Stimulated activated CD8-positive, alpha-beta memory T cell treated with anti-CD3 and anti-CD28 coated beads, Interleukin-12 subunit alpha, Interleukin-12 subunit beta, amount 100 ng/mL, for 24 hours (primary cell): ENCODE data around the gene EN2.
"Not testable (repeated sequence)": the region's sequence is repeated elsewhere in the genome, so short reads cannot be mapped to it uniquely, and the experiment has no call there.

ENCODE experiments used
- DNase-seq: peaks from one replicate; pipeline ENCODE4 v3.0.0-alpha.2; 2020; ENCODE audit errors: extremely low read depth

The EN2 gene

DNA sequence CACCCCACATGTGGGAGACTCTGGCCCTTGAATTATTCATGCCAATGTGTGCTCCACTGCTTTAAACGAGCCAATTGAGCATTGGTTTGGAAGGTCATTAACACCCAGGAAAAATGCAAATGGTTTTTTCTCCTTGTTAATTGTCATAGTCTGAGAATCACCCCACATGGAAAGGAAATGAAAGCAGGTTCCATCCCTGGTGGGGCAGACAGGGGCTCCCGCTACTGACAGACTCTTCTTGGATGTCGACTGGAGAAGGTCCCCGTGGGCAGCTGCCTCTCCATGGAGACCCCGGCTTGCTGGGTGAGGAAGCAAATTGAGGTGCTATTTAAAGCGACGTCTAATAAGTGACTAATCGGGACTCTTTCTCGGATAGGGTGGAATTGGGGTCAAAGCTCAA lies 32.0 kb upstream of the EN2 start:
- DNase-seq = no peak

DNA sequence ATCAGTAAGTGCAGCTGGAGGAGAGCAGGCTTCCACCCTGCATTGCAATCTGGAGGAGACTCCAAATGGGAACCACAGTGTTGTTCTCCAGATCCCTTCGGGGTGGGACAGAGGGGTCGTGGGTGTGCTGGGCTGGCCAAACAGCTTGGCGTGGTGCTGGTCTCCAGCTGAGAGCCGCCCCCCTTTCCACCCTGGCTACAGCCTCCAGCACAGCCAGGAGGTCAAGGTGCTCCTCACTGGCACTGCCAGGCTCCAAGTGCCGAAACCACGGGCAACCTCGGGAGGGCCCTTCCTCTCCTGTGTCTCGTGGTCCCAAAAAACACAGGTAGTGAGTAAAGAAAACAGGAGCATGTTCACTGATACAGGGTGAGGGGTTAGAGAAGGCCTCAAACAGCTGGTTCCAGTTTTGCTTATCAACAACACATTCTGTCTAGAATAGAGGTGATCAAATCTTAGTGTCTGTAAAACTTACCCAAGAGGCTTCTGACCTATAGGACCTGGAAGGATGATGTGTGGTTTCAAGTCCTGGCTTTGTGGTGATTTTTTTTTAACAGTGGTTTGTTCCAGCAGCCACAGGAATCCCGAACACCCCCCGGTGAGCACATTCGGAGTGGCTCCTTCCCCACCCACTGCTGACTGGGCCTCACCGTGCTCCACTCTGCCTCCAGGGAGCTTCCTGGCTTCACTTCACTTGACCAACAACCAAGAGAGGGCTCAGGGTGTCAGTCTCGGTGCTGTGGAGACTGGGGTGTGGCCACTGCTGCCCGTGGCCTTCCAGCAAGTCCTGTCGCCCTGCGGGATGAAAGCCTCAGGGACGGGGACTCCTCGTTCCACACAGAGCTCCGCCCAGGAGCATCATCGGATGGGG lies 31.2 kb upstream of the EN2 start:
- DNase-seq = no peak

DNA sequence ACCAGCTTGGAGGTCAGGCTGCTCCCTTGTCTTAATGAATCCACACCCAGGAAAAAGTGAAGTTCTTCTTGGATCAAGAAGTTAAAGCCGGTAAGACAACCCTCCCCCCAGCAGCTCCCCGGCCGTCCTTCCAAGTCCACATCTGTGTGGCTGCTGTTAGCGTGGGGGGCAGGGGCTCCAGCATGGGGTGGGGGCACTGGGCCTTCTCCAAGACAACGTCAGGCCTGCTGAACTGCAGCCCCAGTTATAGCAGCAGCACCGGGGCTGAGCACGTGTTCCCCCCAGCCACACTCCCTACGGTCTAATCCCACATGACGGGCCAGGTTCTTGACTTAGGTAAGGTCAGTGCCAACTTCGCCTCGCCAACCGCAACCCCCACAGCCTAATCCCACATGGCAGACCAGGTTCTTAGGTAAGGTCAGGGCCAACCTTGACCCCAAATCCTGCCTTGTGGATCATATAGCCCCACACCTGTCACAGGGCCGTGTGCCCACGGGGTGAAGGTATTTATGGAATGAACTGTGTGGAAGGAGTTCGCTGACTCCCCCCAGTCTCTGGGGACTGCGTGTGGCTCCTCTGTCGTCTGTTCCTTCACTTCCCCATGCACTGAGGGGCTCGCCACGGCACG lies 30.4 kb upstream of the EN2 start:
- DNase-seq = no peak

DNA sequence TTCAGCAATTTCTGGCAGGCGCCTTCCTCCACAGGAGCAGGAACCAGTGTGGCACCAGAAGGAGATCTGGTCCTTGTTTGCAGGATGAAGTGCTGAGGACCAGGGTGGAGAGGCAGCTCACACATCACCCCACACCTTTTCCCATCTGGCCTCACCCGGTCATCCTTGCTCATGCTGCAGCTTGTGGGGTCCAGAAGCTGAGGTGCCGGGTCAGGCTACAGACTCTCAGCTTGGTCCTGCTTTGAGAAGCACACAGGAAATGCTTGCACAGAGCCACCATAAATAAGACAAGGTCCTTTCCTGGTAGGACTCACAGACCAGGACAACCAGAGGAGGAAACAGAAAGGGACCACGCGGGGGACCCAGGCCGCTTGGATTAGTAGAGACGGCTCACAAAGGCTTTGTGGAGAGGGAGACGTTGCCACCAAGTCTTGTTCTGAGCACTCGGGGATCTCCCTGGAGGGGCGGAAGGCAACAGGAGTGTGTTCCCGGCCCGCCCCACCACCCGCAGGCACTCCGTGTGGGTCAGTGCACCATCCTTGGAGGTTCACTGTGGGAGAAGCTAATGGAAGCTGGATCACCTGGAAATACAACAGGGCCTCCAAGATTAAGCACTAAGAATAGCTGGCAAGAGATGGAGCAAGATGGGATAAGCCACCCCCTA lies 29.6 kb upstream of the EN2 start:
- no peak for DNase-seq

DNA sequence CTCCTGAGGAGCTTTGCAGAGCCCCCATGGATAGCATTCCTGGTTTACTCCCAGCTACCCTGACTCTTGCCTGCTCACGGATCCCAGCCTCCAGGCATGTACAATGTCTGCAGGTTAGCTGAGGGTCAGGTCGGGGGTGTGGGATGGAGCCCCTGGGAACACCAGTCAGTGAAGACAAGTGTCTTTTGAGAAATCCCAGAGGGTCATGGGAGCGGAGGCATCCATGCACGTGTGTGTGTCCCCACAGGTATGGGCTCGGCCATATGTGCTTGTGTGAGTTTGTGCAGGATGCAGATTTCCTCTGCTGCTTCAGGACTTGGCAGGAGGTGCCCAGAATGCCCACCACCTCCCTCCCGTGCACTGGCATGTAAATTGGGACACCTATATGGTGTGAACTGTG lies 28.3 kb upstream of the EN2 start:
- no peak for DNase-seq

DNA sequence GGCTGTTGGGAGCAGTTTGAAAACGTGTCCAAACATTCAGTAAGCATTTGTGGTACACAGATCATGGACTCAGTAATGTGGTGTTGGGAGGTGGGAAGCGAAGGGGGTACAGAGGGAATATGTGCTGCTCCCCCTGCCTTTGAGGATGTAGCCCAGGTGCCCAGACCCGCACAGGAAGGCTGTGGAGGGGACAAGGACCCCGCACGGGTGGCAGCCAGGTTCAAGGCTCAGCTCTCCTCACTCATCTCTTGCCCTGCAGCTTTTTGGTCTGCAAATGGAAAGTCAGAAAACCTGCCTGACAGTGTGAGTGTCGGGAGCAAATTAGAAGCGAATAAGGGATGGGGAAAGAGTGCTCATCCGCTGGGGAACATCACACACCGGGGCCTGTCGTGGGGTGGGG lies 27.3 kb upstream of the EN2 start:
- DNase-seq = no peak

DNA sequence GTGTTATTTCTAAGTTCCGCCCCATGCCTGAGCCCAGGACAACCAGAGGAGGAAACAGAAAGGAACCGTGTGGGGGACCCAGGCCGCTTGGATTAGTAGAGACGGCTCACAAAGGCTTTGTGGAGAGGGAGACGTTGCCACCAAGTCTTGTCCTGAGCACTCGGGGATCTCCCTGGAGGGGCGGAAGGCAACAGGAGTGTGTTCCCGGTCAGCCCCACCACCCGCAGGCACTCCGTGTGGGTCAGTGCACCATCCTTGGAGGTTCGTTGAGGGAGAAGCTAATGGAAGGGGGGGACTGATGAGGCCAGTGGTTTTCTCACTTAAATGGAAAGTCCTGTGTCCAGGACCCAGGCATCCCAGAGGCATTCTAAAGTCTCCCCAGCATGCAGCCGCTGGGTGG lies 26.7 kb upstream of the EN2 start:
- DNase-seq = no peak

DNA sequence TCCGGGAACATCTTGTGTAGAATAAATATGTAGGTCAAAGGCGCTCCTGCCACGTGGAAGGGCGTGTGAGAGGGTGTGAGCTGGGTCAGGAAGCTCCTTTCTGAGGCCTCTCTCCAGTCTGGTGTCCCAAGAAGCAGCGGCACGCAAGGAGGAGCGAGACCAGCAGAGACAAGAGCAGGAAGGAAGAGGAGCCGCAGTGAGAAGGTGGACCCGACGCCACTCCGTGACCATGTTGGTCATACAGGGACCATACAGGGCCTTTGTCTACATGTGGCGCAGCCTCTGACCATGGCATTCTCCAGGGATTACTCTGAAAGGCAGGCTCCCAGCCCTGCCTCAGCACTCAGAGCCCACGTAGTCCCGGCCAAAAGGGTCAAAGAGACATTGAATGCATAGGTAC lies 26.2 kb upstream of the EN2 start:
- DNase-seq = no peak

DNA sequence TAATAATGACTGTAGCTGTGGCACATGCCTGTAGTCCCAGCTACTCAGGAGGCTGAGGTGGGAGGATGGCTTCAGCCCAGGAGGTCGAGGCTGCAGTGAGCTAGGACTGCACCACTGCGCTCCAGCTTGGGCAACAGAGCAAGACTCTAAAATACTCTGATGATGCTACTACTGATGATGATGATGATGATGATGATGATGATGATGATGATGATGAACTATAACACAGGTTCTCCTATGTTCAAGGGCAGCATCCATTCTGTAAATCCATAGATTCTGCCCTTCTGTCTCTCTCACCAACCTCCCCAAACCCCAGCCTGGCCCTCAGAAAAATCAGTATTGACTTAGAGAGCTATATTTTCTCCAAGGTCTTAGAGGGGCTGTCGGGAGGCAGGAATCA lies 22.8 kb upstream of the EN2 start:
- DNase-seq = no peak

DNA sequence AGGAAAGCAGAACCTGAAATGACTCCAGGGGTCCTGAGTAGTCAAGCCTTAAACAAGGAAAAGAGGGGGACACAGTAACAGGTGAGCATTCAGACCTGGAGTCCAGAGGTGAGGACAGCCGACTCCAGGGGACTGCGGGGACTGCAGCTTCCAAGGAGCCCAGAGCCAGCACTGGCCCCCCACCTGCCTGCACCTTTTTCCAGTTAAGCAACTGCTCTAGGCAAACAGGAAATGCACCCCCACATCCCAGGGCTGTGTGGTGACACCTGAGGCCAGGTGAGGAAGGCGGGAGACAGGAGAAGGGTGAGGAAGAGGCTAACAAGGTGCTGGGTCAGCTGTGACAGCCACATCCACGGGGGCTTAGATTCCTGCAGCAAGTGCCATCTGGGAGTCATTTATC lies 20.1 kb upstream of the EN2 start:
- no peak for DNase-seq

DNA sequence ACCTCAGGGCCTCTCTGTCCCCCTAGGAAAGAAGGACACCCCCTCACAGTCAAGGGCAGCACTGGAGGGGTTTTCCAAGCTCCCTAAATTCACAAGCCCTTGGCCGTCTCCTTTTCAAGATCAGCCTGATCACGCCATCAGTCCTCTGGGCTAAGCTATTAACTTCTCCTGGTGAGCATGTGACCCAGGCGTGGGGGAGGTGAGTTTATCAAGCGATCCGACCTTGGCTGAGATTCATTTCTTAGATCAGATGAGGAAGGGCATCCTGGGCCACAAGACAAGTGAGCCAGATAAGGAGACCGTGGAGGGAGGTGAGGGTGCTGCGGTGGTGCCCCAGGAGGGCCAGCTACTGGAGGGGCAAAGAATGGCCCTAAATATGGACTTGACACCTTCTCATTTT lies 19.2 kb upstream of the EN2 start:
- DNase-seq = no peak

DNA sequence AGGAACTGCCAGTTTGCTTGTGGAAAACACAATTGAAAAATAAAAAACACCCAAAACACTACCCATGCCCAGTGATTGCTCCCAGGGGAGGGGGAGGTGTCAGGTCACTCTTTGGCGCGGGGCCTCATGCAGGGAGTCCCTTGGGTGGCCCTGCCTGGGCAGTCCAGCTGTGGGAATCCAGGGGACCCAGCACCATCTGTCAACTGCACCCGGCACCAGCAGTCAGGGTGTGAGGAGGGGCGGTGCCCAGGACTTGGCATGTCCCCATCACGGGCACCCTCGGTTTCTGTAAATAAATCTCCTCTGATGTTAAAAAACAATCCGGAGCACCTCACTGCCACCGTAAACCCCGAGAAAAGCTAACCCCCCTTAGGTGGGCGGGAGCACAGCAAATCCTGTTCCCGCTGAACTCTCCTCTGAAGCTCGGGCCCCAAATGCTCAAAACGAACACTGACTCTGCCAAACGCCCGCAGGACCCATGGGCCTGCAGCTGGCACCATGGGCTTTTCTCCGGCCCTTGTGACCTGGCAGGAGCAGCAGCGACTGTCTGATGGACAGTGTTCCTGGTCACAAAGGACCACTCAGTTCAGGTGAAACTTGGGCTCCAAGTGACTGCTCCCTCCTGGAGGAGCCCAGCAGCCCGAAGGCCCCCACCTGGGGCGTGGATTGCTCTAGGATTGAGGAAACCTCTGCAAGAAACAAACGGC lies 18.5 kb upstream of the EN2 start:
- DNase-seq = no peak

DNA sequence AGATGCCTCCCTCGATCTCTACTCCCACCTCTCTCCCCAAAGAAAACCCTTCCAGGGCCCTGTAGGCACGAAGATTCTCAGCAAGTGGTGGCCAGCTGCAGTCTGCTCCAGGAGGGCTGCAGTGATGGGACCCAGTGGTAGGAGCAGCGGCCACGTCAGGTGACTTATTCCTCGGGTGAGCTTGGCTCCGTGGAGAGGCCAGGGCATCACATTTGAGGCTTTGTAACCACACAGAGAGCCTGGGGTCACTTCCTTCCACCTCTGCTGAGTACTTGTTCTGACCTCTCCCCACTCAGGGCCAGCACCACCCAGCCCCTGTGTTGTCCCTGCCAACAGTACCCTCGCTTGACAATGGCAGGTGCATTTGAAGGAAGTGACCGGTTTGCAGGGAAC lies 17.9 kb upstream of the EN2 start:
- no peak for DNase-seq

DNA sequence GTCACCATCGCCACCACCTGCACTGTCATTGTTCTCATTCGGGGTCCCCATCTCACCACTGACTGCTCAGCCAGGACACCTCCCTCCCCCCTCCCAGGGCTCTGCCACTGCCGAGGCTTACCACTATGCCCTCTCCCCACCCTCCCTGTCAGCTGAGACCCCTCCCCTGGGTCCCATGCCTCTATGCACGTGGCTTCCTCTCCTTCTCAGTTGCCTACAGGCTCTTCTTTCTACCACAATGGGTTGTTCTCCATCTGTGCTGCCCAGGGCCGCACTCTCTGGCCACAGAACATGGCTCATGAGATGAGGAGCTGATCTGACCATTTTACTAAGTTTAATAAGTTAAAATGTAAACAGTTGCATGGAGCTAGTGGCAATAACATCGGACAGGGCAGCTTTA lies 16.1 kb upstream of the EN2 start:
- no peak for DNase-seq

DNA sequence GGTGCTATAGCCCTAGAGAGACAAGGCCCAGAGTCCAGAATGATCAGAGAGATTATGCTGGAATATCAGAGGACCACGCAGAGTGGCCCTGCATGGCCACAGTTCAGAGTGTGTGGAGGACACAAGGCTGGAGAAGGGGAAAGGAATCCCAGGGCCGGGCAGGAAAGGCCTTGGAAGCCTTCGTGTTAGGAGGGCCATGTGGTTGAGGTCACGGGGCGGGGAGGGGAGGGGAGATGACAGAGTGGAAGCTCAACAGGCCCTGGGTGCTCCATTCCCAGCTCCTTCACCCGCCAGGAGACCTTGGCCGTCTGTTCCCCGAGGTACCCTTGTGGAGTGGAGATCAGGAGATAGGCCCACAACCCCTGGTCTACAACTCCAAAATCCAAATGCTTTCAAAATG lies 13.2 kb upstream of the EN2 start:
- DNase-seq = no peak

DNA sequence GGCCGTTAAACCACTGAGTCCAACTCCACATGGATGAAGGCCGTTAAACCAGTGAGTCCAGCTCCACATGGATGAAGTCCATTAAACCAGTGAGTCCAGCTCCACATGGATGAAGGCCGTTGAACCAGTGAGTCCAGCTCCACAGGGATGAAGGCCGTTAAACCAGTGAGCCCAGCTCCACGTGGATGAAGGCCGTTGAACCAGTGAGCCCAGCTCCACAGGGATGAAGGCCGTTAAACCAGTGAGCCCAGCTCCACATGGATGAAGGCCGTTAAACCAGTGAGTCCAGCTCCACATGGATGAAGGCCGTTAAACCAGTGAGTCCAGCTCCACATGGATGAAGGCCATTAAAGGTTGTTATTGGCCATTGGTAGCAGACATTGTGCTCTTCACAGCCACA lies 12.3 kb upstream of the EN2 start:
- not testable (repeated sequence) for DNase-seq

DNA sequence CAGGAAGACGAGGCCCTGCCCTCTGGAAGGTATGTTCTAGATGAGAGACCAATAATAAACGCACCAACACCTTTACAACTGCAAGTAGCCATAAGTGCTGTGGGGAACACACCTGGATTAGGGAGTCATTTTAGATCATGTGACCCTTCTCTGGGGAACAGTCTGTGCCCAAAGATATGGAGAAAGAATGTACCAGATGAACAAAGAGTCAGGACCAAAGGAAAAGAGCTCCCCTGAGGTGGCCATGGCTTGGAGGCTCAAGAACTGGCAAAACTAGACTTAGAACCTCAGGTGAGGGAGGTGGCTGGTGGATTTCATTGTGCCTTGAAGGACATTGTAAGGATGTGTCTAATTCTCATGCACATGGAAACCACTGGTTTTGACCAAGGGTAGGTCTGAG lies 10.3 kb upstream of the EN2 start:
- DNase-seq = no peak

DNA sequence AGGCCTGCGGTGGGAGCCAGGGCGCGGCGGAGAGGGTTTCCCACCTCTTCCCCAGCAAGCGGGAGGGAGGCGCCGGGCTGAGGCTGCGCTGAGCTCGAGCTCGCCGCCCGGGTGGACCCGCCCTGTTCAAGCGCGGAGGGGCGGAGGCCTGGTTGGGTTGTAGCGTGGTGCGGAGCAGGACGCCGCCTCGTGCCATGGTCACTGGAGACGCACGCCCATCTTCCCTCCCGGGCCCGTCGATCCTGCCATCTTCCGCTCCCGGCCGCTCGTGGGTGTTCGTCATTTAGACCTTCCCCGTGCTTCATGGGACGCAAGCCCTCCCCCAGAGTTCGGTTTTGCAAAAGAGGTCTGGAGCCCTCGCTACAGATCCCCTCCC lies 9.3 kb upstream of the EN2 start:
- no peak for DNase-seq

DNA sequence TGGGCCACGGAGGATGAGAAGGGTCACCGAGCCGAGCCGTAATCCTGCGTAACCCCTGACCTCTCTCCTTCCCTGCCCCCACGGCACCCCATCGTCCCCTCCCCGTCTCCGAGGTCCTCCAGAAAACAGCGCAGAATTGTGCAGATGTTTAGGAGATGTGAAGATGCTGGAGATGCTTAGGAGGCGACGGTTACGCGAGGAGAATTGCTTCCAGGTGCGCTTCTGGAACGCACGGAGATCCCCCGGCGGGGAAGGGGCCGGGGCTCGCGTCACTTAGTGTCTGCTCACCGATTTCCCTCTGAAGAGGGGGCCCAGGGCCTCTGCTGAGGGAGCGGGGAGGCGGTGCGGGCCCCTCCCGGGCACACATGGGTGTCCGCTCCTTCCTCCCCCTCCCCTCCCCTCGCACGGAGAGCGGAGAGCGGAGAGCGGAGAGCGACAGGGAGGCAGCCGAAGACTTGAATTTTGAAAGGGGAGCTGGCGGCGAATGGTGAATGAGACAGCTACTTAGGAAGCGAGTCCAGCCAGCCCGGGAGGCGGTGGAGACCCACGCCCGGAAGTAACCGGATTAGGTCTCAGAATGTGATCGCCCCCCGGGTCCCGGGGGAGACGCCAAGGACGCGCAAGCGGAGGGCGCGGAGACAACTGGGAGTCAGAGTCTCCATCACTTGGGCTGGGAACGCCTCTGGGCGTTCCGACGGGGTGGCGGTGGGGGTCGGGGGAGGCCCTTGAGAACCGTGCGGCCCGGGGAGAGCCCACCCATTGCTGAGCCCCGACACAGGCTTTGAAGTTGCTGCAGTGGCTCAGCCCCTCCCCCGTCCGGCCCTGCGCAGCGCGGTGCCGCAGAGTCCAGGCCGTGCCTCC lies 8.7 kb upstream of the EN2 start:
- DNase-seq = no peak

DNA sequence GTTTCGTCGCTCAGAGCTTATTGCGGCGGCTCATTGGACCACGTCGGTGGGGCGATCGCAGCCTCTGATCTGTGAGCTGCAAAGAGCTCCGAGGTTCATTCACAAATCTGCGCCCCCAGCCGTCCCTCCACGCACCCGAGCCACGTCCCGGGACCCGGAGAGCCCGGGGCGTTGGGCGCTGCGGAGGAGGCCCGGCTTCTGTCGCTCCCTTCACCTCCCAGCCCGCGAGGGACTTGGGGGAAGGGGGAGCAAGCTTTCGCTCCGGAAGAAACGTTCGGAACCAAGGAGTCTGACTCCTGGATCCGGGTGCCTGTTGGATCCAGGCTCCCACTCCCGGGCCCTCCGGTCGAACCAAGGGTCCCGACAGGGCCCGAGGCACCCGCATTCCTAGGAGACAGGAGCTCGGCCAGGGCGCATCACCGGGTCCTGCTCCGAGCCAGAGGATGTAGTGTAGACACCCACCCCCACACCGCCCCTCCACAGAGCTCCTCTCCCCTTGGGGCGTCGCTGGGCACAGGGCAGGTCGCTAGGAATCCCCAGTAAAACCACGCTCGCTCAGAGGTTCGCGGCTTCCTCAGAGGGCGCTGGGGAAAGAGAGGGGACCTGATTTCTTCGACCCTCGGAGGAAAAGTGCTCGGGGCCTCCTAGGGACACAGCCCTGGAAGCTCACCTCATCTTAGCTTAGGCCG lies 7.9 kb upstream of the EN2 start:
- DNase-seq = no peak

DNA sequence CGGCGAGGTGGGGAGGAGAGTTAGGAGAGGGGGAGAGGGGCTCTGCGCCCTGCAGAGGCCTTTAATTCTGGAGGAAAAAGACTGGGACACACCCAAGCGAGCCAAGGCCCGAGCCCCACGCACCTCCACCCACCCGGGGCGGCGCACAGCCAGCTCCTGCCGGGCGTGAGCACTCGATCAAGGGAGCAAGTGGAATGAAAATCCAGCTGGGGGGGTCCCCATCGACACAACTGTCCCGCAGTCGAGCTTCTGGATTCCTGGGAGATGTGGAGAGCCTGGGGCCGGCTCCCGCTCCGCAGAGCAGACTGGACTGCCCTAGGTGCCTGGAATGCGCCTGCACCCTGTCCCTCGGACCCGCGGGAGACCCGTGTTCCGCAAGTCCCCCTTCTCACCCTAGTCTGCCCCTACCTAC lies 7.4 kb upstream of the EN2 start:
- DNase-seq = no peak
